HG02973 (cell line): ENCODE data around the gene SLC38A11.

Experiments used
- ATAC-seq: cut with Tn5 transposase; IDR thresholded peaks from one replicate; pipeline ENCODE4 v1.9.1; 2021; ENCODE audit warnings: moderate library complexity; ENCODE audit not compliant: unreplicated experiment

Gene SLC38A11

GRCh38 chr2:164917296-164917903 is 37.9 kb downstream of the SLC38A11 start:
- ATAC-seq = no peak

- no peak for ATAC-seq
These were observed 39.8 kb downstream of the SLC38A11 start for GRCh38 chr2:164915566-164915965.

GRCh38 chr2:164913640-164914350 is 41.5 kb downstream of the SLC38A11 start:
- ATAC-seq = no peak

- no peak for ATAC-seq
These were observed 42.3 kb downstream of the SLC38A11 start for GRCh38 chr2:164913011-164913410.

GRCh38 chr2:164911832-164912231 is 43.5 kb downstream of the SLC38A11 start:
- ATAC-seq = no peak

GRCh38 chr2:164910101-164910899 is 45.0 kb downstream of the SLC38A11 start:
- ATAC-seq = peak; percentile 76

GRCh38 chr2:164906947-164907346 is 48.4 kb downstream of the SLC38A11 start:
- ATAC-seq = no peak

GRCh38 chr2:164905307-164905706 is 50.0 kb downstream of the SLC38A11 start:
- ATAC-seq = no peak

GRCh38 chr2:164903951-164904350 is 51.4 kb downstream of the SLC38A11 start:
- no peak for ATAC-seq

- ATAC-seq = no peak
These were observed 52.1 kb downstream of the SLC38A11 start for GRCh38 chr2:164903204-164903603.

- ATAC-seq = no peak
These were observed 56.2 kb downstream of the SLC38A11 start for GRCh38 chr2:164899121-164899520.

GRCh38 chr2:164898475-164898874 is 56.9 kb downstream of the SLC38A11 start:
- ATAC-seq = no peak

- no peak for ATAC-seq
These were observed 57.7 kb downstream of the SLC38A11 start for GRCh38 chr2:164897469-164898260.

GRCh38 chr2:164896634-164897355 is 58.5 kb downstream of the SLC38A11 start:
- ATAC-seq = peak; percentile 99

- no peak for ATAC-seq
These were observed 59.1 kb downstream of the SLC38A11 start for GRCh38 chr2:164896226-164896625.

GRCh38 chr2:164891460-164891859 is 63.9 kb downstream of the SLC38A11 start:
- ATAC-seq = no peak

GRCh38 chr2:164890544-164890943 is 64.8 kb downstream of the SLC38A11 start:
- ATAC-seq = no peak

- ATAC-seq = no peak
These were observed 66.7 kb downstream of the SLC38A11 start for GRCh38 chr2:164888592-164888991.

GRCh38 chr2:164887434-164888144 is 67.7 kb downstream of the SLC38A11 start:
- ATAC-seq = no peak

GRCh38 chr2:164882276-164882675 is 73.0 kb downstream of the SLC38A11 start:
- no peak for ATAC-seq
